Body of pancreas (tissue), 4 donors: Measurements from ENCODE around the gene GDPD2.
A peak's percentile ranks its signal among the peaks of the same experiment; 100 is the strongest.

Experiments
- POLR2A ChIP-seq, 3 donors: fragments of 450-650 bp; IDR thresholded peaks; one replicate each; pipeline ENCODE4 v1.6.1; 2016; ENCODE audit warnings: antibody characterized with exemption in 3 of 3, mild to moderate bottlenecking in 2 of 3
- TF ChIP-seq, protein P1 (sequence below), 7 experiments: fragments of 450-650 bp in 4 of 7; fragments of 200-600 bp in 3 of 7; sonication (generic) in 3 of 7; IDR thresholded peaks; one replicate each; pipeline ENCODE4 v1.5.1; 2016 to 2019; ENCODE audit warnings: antibody characterized with exemption in 7 of 7

DNA sequence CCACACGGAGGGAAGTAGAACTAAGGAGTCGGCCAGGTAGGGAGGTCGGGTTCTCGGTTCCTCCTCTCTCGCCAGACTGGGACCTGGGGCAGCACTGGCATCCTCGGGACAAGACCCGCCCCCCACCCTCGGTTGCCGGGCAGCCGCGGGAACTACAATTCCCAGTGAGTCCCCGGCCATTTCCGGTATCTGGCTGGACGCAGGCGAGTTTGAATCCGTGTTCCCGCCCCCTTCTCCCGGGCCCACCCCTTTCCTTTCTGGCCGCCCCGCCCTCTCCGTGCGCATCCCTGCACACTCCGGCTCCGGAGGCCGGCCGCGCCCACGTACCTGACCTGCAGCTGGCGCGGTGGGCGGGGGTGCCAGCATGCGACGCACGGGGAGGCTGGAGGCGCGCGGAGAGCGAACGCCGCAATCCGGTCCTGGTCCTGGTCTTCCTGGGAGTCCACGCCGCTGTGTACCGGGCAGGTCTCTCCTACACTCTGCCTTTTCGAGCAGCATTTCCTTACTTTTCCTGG lies 11.3 kb downstream of the GDPD2 start:
- TF ChIP-seq, protein P1, sequence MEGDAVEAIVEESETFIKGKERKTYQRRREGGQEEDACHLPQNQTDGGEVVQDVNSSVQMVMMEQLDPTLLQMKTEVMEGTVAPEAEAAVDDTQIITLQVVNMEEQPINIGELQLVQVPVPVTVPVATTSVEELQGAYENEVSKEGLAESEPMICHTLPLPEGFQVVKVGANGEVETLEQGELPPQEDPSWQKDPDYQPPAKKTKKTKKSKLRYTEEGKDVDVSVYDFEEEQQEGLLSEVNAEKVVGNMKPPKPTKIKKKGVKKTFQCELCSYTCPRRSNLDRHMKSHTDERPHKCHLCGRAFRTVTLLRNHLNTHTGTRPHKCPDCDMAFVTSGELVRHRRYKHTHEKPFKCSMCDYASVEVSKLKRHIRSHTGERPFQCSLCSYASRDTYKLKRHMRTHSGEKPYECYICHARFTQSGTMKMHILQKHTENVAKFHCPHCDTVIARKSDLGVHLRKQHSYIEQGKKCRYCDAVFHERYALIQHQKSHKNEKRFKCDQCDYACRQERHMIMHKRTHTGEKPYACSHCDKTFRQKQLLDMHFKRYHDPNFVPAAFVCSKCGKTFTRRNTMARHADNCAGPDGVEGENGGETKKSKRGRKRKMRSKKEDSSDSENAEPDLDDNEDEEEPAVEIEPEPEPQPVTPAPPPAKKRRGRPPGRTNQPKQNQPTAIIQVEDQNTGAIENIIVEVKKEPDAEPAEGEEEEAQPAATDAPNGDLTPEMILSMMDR (IDR thresholded peaks at IDR 0.05) = no peak
- peak in 2 of 3 donors; percentile 31 to 36 for TF ChIP-seq POLR2A (IDR thresholded peaks at IDR 0.05)
